Bronchus fibroblast of lung (primary cell): Measurements from ENCODE around the gene SHD. TPM values are rescaled to one million over a fixed set of nuclear protein-coding genes. Genes with fewer than 3 reads are reported as not detected.

ENCODE experiments used
- total RNA-seq: library from RNA; depleted of rRNA; stranded (reverse); fragments of >200 nt; gene quantifications from 2 replicates; pipeline ENCODE4 v1.2.3, GENCODE V29; 2015

Gene SHD
- total RNA-seq, result not detected in 2 replicates

DNA sequence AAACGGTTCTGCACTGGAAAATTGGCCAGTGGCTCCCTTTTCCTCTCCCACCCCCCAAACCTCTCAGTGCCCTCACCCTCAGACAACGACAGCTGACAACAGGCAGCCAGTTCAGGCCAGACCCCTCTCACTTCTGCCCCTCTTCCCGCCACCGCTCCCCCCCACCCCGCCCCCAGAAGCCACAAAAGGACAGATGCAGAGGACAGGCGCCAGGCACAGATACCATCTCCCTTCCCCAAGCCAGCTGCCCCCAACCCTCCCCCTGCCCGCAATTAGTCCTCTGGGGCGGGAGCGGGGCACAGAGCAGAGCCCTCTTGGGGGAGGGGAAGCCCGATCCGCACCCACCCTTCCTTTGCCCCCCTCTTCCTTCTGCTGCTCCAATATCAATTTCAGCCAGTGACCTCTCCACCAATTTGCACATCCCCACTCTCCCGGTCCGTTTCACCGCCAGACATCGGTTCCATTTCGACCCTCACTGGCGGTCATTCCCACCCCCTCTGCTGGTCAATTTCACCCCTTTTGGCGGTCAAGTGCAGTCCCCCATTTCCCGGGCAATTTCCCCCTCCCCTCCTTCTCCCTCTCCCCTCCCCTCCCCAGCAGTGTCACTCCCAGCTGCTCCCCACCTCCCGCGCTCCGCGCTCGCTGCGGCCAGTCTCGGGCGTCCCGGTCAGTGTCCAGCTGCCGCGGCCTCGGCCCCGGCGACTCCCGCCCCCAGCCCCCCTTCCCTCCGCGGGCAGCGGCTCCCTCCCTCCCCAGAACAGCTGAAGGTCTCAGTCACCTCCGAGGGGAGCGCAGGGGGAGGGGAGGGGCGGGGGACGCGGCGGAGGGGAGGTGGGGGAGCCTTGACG is at the start of gene SHD:
SHD (plus strand) TSS at position 848 of the 848 bp plus-strand sequence. CDS start 798 bp downstream, outside the sequence.

DNA sequence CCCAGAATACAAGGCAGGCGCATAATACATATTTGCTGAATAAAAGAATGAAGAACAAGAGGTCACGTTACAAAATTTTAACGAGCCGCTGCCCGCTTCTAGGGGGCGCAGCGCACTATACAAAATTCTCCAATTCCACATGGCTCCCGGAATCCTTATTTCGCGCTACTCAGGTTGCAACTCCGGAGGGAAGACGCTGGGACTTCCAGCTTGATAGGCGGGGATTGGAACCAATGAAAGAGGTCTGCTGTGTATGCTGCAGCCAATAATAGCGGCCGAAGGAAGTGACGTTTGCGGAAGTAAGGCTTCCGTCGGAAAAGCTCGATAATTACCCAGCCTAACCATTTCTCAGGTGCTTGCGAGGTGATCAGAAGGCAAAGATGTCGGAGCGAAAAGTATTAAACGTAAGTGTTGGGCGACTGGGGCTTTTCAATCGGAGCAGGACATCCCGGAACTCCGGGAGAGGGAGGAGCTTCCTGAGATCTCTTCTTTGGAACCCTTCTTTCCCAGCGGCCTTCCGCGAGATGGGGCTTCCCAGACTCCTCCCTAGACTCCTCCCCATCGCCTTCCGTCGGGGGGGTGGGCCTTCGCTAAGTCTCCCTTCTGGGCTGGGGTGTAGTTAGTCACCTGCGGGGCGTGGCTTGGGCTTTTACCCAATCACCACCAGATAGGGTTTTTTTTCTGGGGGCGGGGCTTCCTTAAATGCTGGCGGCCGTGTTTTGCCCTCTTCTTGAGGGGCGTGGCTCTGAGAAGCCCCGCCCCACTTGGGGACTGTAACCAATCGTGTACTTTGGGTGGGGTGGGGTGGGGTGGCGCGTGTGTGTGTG is 32.1 kb upstream of the SHD start, which contains the start of gene YJU2:
YJU2 (plus strand) TSS at position 314 of the 827 bp plus-strand sequence; CDS start at position 381, 67 bp downstream.

GRCh38 chr19:4302243-4302640 is 23.2 kb downstream of the SHD start, which contains the start of gene TMIGD2:
TSS of gene TMIGD2 (minus strand) at chr19:4302389. CDS start at chr19:4302385, 4 bp downstream.

GRCh38 chr19:4304538-4305256 is 25.6 kb downstream of the SHD start, which contains the start of gene FSD1:
TSS of gene FSD1 (plus strand) at chr19:4304598. CDS start at chr19:4304747, 149 bp downstream.

DNA sequence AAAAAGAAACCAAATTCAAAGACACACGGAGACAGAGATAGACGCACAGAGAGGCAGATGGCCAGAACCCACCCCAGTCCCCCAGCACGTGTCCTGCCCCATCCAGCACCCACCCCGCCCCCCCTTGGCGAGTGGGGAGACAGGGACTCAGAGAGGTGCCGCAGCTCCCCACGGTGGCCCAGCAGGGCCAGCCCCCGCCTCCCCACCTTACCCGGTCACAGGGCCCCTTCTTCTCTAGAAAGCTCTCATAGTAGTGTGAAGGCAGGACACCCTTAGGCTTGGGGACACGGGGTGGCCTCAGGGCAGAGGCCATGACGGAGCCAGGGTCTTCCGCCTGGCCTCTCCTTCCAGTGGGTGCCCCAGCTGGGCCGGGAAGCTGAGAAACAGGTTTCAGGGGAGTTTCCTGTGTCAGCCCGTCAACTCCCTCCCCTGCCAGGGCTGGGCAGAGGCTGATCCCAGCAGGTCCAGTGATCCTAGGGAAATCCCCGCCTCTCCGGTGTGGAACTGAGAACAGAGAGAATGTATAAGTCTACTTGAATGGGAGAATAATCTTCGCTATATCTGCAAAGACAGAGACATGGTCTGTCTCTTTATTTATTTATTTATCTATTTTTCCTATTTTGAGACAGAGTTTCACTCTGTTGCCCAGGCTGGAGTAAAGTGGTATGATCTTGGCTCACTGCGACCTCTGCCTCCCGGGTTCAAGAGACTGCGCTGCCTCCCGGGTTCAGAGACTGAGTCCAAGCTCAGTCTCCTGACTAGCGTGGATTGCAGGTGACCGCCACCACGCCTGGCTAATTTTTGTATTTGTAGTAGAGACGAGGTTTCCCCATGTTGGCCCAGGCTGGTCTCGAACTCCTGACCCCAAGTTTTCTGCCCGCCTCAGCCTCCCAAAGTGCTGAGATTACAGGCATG is 59.6 kb downstream of the SHD start, which contains the start of gene STAP2:
STAP2 (minus strand) TSS at position 387 of the 915 bp plus-strand sequence; CDS start at position 313, 74 bp downstream.

Other genes starting within 250 kb of the SHD start
- 20.2 and 24.9 TPM in 2 replicates for gene ZBTB7A, start 212.4 kb upstream of the SHD start, total RNA-seq
- 152 and 158 TPM in 2 replicates for gene MAP2K2, start 155.1 kb upstream of the SHD start, total RNA-seq
- not detected in 2 replicates for gene CREB3L3, start 125.6 kb upstream of the SHD start, total RNA-seq
- gene SIRT6, start 96.7 kb upstream of the SHD start, total RNA-seq, result 20.2 and 25.4 TPM in 2 replicates
- gene ANKRD24, start 96.6 kb upstream of the SHD start, total RNA-seq, result 0.15 and 2.0 TPM in 2 replicates
- 0.34 TPM in 1 of 2 replicates, not detected in the other for gene EBI3, start 49.7 kb upstream of the SHD start, total RNA-seq
- gene YJU2, start 32.2 kb upstream of the SHD start, total RNA-seq, result 24.8 and 26.1 TPM in 2 replicates
- gene TMIGD2, start 23.1 kb downstream of the SHD start, total RNA-seq, result not detected in 2 replicates
- 24.4 and 28.6 TPM in 2 replicates for gene FSD1, start 25.3 kb downstream of the SHD start, total RNA-seq
- gene STAP2, start 59.6 kb downstream of the SHD start, total RNA-seq, result 5.4 and 6.4 TPM in 2 replicates
- gene MPND, start 64.3 kb downstream of the SHD start, total RNA-seq, result 3.5 and 4.8 TPM in 2 replicates
- gene SH3GL1, start 121.3 kb downstream of the SHD start, total RNA-seq, result 110 and 114 TPM in 2 replicates
- 31.1 and 31.4 TPM in 2 replicates for gene CHAF1A, start 123.4 kb downstream of the SHD start, total RNA-seq
- 50.1 and 65.6 TPM in 2 replicates for gene UBXN6, start 178.5 kb downstream of the SHD start, total RNA-seq
- gene HDGFL2, start 193.0 kb downstream of the SHD start, total RNA-seq, result 74.9 and 86.6 TPM in 2 replicates
- 0.15 and 0.17 TPM in 2 replicates for gene PLIN4, start 239.2 kb downstream of the SHD start, total RNA-seq